Keratinocyte (primary cell): ENCODE measurements around the gene INSC. TPM values are rescaled to one million over a fixed set of nuclear protein-coding genes. Genes with fewer than 3 reads are reported as not detected.

ENCODE experiments used
- DNase-seq: peaks from one replicate; pipeline ENCODE4 v3.0.0-alpha.2; 2011; ENCODE audit warnings: low read depth, missing footprints, low spot score
- FAIRE-seq: peaks from 2 replicates; lab custom pipeline; 2011; peaks lifted over from hg19 to GRCh38; lab: Jason Lieb, UNC
- H2AFZ ChIP-seq: 2 replicates; pipeline ENCODE4 v1.6.0; 2012; ENCODE audit warnings: low read length, control low read depth, inconsistent platforms; ENCODE audit not compliant: control insufficient read depth
- H3K27ac ChIP-seq: 2 replicates; pipeline ENCODE4 v1.5.1; 2011; ENCODE audit warnings: low read length; ENCODE audit not compliant: control insufficient read depth, insufficient read depth
- H3K27me3 ChIP-seq: 3 replicates; pipeline ENCODE4 v1.6.0; 2011; ENCODE audit warnings: low read length; ENCODE audit not compliant: control insufficient read depth, insufficient read depth; ENCODE audit errors: extremely low read depth
- H3K36me3 ChIP-seq, 2 experiments: 2 replicates in 1 of 2; 3 replicates in 1 of 2; pipeline ENCODE4 v1.5.1; 2011; ENCODE audit warnings: low read length in 2 of 2, mild to moderate bottlenecking in 1 of 2; ENCODE audit not compliant: control insufficient read depth in 2 of 2, insufficient read depth in 2 of 2; ENCODE audit errors: extremely low read depth in 1 of 2
- H3K4me1 ChIP-seq: 3 replicates; pipeline ENCODE4 v1.5.1; 2011; ENCODE audit warnings: low read length; ENCODE audit not compliant: control insufficient read depth, insufficient read depth; ENCODE audit errors: extremely low read depth
- H3K4me2 ChIP-seq: 3 replicates; pipeline ENCODE4 v1.6.0; 2011; ENCODE audit warnings: low read depth, low read length; ENCODE audit not compliant: control insufficient read depth, insufficient read depth; ENCODE audit errors: extremely low read depth
- H3K4me3 ChIP-seq, 3 experiments: fragments of 200-600 bp in 1 of 3; sonication (generic) in 1 of 3; 2 replicates in 2 of 3; 3 replicates in 1 of 3; pipeline ENCODE4 v1.5.1; 2011 to 2016; ENCODE audit warnings: low read length in 3 of 3, mild to moderate bottlenecking in 3 of 3, control low read depth in 2 of 3, inconsistent platforms in 1 of 3, low read depth in 1 of 3, mixed read lengths in 1 of 3, mixed run types in 1 of 3, moderate library complexity in 1 of 3; ENCODE audit not compliant: control insufficient read depth in 2 of 3, insufficient read depth in 2 of 3; ENCODE audit errors: extremely low read depth in 1 of 3
- H3K79me2 ChIP-seq: 2 replicates; pipeline ENCODE4 v1.6.0; 2012; ENCODE audit warnings: low read length; ENCODE audit not compliant: control insufficient read depth, insufficient read depth
- H3K9ac ChIP-seq: 3 replicates; pipeline ENCODE4 v1.6.0; 2011; ENCODE audit warnings: low read length; ENCODE audit not compliant: control insufficient read depth, insufficient read depth; ENCODE audit errors: extremely low read depth
- H3K9me1 ChIP-seq: 3 replicates; pipeline ENCODE4 v1.6.0; 2011; ENCODE audit warnings: low read length; ENCODE audit not compliant: control insufficient read depth, insufficient read depth; ENCODE audit errors: extremely low read depth
- H3K9me3 ChIP-seq: 2 replicates; pipeline ENCODE4 v1.5.1; 2012; ENCODE audit warnings: low read depth, low read length; ENCODE audit not compliant: control insufficient read depth
- H4K20me1 ChIP-seq: 3 replicates; pipeline ENCODE4 v1.6.0; 2011; ENCODE audit warnings: low read length; ENCODE audit not compliant: control insufficient read depth, insufficient read depth; ENCODE audit errors: extremely low read depth
- CTCF ChIP-seq, 3 experiments: IDR thresholded peaks in 1 of 3; conservative IDR thresholded peaks in 1 of 3; optimal IDR thresholded peaks in 1 of 3; 2 replicates in 2 of 3; 3 replicates in 1 of 3; pipeline versions ENCODE3 to v1.5.1; 2011; ENCODE audit warnings: low read length in 3 of 3, mild to moderate bottlenecking in 3 of 3, moderate library complexity in 2 of 3, control low read depth in 1 of 3, inconsistent platforms in 1 of 3; ENCODE audit not compliant: insufficient read depth in 2 of 3; ENCODE audit errors: extremely low read depth in 1 of 3
- EZH2 ChIP-seq: IDR thresholded peaks from one replicate; pipeline ENCODE4 v1.6.1; 2012; ENCODE audit warnings: inconsistent platforms, mild to moderate bottlenecking, low read length, moderate library complexity
- dilution Hi-C: fragments of 300-500 bp; cut with MboI; formaldehyde crosslinking; loops from one replicate; pipeline ENCODE4 v1.7.0; 2020; ENCODE audit warnings: low sequenced_read_pairs; ENCODE audit not compliant: extremely low pct_ligation_motif_present
- polyA plus RNA-seq, 5 experiments: library from polyadenylated mRNA; depleted of rRNA in 3 of 5; stranded (reverse) in 3 of 5; stranded (forward) in 1 of 5; unstranded in 1 of 5; fragments of >200 nt; gene quantifications; 1 replicate in 1 of 5; 2 replicates in 3 of 5; 3 replicates in 1 of 5; pipeline versions ENCODE4 v1.2.1 to v1.2.3, GENCODE V29; 2011 to 2012; ENCODE audit warnings: missing spikeins in 2 of 5, low read depth in 1 of 5, low replicate concordance in 1 of 5

The INSC gene
- polyA plus RNA-seq, 1 donor (not counting 4 experiments of a cell fraction or from before 2014, with no cell fraction given) = 0.13 TPM

- DNase-seq = no peak
- H3K4me1 ChIP-seq = no peaks in the 10 kb centered on the region
- TF ChIP-seq CTCF (optimal IDR thresholded peaks at IDR 0.05 in 1 of 3, IDR thresholded peaks at IDR 0.05 in 1 of 3, conservative IDR thresholded peaks at IDR 0.05 in 1 of 3; ENCODE audit: extremely low read depth in 1 of 3, insufficient read depth in 2 of 3, low read length in 3 of 3) = no peak
- TF ChIP-seq EZH2 = no peak
- H3K4me2 ChIP-seq = no peak overlapping the region
- H3K27ac ChIP-seq = no peak overlapping the region
- no peaks in the 10 kb centered on the region for H3K9me3 ChIP-seq
- H3K79me2 ChIP-seq = no peaks in the 10 kb centered on the region
- no peaks in the 10 kb centered on the region for H3K9me1 ChIP-seq
- FAIRE-seq = no peak
- dilution Hi-C loops = no loop called here
- H2AFZ ChIP-seq = no peak overlapping the region
- H3K36me3 ChIP-seq = no peaks in the 10 kb centered on the region
- H3K9ac ChIP-seq = no peak overlapping the region
- H3K4me3 ChIP-seq = no peak overlapping the region
- no peaks in the 10 kb centered on the region for H3K27me3 ChIP-seq
- H4K20me1 ChIP-seq = no peaks in the 10 kb centered on the region
Measured at GRCh38 chr11:15185021-15185420, 70.3 kb downstream of the INSC start.

GRCh38 chr11:15186146-15186545 lies 71.4 kb downstream of the INSC start:
- Histone ChIP-seq H4K20me1 (no peaks in the 10 kb centered on the region), H2AFZ (no peak overlapping the region), H3K27ac (no peak overlapping the region), H3K36me3 (no peaks in the 10 kb centered on the region), H3K9me1 (no peaks in the 10 kb centered on the region), H3K4me1 (no peaks in the 10 kb centered on the region), H3K4me2 (no peak overlapping the region), H3K9me3 (no peaks in the 10 kb centered on the region), H3K27me3 (no peaks in the 10 kb centered on the region), H3K9ac (no peak overlapping the region), H3K4me3 (no peak overlapping the region), H3K79me2 (no peaks in the 10 kb centered on the region)
- TF ChIP-seq CTCF (optimal IDR thresholded peaks at IDR 0.05 in 1 of 3, IDR thresholded peaks at IDR 0.05 in 1 of 3, conservative IDR thresholded peaks at IDR 0.05 in 1 of 3; ENCODE audit: extremely low read depth in 1 of 3, insufficient read depth in 2 of 3, low read length in 3 of 3) = no peak
- no peak for TF ChIP-seq EZH2
- dilution Hi-C loops = no loop called here
- DNase-seq (no peak), FAIRE-seq (no peak)
